Smooth muscle cell of the brain vasculature (primary cell): ENCODE results near the gene KRTAP17-1.

Experiments
- DNase-seq: peaks from one replicate; pipeline ENCODE4 v3.0.0-alpha.2; 2012; ENCODE audit warnings: low read depth, low spot score

KRTAP17-1 gene

DNA sequence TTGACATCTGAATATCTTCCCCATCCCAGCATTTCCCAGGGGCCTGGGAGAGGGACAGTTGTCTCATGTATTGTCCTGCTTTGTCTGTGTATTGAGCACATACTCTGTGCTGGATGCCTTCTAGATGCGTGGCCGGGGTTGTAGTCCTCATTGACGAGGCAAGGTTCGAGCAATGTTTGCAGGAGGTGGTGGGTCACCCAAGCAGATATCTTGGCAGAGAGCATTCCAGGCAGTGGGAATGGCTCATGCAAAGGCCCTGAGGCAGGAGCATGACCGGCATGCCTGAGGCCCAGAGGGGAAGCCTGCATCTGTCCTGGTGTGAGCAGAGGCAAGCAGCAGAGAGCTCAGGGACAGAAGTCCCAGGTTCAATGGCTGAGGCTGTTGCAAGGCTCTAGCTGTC, 17.6 kb upstream of the KRTAP17-1 start:
- DNase-seq = no peak

DNA sequence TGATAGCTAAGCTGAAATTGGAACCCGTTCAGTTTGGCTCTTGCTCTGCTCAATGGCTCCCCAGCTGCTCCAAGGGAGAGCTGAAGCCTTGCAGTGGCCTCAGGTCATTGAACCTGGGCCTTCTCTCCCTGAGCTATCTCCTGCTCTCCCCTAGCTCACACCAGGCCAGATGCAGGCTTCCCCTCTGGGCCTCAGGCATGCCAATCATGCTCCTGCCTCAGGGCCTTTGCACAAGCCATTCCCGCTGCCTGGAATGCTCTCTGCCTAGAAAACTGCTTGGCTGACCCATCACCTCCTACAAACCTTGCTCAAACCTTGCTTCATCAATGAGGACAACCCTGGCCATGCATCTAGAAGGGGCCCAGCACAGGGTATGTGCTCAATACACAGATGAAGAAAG, 16.7 kb upstream of the KRTAP17-1 start:
- no peak for DNase-seq

GRCh38 chr17:41331606-41332005, 16.1 kb upstream of the KRTAP17-1 start:
- no peak for DNase-seq

DNA sequence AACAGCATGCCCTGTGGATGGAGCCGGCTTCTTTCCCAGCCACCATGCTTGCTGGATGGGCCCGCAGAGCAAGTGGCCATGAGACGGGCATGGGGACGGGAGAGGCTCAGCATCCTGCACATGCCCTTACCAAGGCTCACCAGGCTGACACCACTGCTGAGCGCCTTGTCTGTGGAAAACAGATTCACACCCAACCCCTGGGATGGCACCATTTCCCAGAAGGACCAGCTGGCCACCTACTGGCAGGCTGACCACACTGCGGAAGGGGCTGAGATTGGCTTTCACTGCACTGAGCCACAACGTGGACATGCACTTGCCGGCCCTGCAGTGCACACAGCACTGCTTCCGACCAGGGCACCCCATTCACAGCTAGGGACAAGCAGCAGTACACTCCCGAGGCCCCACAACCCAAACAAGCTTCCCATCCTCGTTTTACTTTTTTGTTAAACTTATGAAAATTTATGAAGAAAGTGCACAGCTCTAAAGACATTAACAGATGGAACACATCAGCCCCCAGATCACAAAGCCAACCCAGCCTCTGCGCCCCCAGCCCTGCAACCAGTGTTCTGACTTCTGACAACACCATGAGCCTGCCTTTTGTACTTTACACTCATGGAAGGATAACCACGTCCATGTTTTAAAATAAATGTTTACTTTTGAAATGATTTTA, 13.9 kb upstream of the KRTAP17-1 start:
- DNase-seq = no peak

DNA sequence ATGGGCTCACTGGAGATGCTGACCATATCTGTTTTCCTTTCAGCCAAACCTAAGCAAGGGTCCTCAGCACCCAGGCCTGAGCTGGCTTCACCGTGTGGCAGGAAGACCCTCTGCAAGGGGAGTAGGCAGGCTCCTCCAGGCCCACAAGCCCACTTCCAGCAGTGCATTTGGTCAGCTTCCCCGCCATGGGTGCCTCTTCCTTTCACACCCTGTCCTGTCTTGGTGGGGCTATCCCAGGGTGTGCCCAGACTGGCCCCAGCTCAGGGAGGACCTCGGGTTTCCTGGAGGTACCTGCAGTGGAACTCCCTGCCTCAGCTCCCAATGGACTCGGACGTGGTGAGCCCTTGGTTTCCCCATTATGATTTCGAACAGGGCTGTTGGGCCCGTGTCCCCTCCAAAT, 12.7 kb upstream of the KRTAP17-1 start:
- DNase-seq = no peak

DNA sequence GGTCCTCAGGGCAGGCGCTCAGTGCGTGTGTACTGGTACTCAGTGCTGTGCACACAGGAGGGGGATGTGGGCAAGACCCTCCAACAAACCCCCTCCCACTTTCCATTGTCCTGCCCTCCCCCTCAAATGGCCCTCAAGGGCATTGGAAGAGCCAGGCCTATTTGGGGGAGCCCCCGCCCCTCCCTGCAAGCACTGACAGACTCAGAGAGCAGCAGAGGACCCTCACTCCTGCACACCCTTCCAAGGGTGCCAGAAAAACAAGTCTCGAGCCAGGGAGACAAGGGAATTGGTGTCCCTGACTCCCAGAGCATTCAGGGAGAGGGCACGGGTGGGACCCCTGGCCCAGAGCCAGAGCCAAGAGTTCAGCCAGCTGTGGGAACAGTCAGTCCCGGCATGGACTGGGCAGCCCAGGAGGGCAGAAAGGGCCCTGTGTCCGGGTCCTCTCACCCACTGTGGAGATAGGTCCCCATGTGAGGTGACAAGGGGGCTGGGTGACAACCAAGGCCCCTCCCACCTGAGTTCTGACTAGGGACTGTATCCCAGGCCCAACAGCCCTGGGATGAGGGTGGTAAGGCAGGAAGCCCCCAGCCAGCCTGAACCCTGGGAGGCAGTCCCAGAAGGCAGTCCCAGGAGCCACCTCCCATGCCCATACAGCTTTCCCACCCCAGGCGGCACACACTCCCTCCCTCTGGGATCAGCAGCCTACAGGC, 12.1 kb upstream of the KRTAP17-1 start:
- DNase-seq = no peak

GRCh38 chr17:41326173-41327145, 10.9 kb upstream of the KRTAP17-1 start:
- no peak for DNase-seq

DNA sequence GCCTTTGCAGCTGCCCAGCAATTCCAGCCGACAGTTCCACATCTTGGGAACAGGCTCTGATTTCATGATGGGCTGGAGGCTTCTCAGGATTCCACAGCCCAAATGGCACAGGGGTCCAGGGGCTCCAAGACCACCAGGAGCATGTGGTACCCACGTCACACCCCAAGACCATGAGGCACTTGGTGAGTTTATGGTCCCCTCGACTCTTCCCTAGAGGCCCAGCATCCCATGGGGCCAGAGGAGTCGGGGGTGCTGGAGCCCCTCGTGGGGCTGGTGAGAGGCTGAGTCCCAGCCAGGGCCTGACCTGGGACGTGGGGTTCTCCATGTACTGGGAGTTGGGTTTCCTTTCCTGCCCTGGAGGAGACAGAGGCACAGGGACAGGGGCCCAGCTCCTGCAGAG, 10.1 kb upstream of the KRTAP17-1 start:
- DNase-seq = no peak

GRCh38 chr17:41325126-41325525, 9.6 kb upstream of the KRTAP17-1 start:
- DNase-seq = no peak

- DNase-seq = no peak
Measured at GRCh38 chr17:41324180-41325075, 8.9 kb upstream of the KRTAP17-1 start.

DNA sequence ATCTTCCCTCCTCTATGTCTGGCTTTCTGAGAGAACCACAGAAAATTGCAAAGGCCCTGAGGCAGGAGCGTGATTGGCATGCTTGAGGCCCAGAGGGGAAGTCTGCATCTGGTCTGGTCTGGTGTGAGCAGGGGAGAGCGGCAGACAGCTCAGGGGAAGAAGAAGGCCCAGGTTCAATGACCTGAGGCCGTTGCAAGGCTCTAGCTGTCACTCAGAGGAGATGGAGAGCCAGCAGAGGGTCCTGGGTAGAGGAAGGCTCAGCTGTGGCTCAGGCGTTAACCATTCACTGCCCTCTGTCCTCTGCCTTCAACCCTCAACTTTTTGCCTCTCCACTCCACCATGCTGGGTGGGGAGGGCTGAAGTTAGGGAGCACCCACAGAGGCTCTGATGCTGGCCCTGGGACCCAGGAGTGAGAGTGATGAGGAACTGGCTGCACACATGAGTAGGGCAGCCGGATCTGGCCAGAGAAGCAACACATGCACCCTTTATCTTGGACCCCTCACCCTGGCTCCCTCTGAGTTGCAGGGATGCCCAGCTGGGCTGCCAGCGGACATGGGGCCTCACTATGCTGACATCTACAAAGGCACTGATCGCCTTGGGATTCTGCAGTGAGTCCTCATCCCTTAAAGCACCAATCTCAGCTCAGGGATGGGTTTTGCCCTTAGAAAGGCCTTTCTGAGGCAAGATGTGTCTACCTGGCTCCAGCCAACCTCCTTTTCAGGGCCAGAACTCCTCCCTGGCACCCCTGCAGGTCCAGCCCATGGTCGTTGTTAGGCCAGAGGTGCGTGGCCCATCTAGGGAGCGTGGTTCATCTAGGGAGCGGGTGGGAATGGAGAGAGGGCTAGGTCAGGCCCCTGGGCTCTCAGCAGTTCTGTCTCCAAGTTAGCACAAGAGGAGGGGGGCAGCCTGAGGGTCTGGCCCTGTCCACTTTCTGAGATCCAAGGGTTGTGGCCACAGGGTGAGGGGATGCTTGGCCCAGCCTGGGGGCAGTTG, 7.7 kb upstream of the KRTAP17-1 start:
- no peak for DNase-seq

- DNase-seq = no peak
Measured at GRCh38 chr17:41322094-41322902, 6.8 kb upstream of the KRTAP17-1 start.

DNA sequence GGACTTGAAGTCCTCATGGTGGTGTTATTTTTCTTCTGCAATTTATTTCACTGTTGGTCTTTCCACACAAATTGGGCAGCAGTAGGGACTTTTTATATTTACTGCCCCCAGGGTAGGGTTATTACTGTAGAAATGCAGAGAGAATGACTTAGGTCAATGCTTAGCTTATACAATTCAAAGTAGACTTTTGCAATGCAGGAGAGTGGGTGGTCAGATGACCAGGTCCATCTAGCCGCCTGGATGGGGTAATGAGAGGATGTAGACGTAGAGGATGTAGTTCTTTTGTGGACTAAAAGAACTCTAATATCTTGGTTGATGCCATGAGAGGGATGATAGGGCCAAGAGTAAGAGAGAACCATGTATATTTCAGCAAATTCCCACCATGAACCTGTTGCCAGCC, 2.7 kb upstream of the KRTAP17-1 start:
- no peak for DNase-seq

GRCh38 chr17:41315814-41316445, 420 bp upstream of the KRTAP17-1 start:
- DNase-seq = no peak

- no peak for DNase-seq
Measured at GRCh38 chr17:41311111-41311510, 4.4 kb downstream of the KRTAP17-1 start.

GRCh38 chr17:41308918-41309359, 6.6 kb downstream of the KRTAP17-1 start, which contains the start of gene KRTAP16-1:
TSS of gene KRTAP16-1 (minus strand) at chr17:41309309. CDS start at chr17:41309253, 56 bp downstream.
- DNase-seq = no peak

DNA sequence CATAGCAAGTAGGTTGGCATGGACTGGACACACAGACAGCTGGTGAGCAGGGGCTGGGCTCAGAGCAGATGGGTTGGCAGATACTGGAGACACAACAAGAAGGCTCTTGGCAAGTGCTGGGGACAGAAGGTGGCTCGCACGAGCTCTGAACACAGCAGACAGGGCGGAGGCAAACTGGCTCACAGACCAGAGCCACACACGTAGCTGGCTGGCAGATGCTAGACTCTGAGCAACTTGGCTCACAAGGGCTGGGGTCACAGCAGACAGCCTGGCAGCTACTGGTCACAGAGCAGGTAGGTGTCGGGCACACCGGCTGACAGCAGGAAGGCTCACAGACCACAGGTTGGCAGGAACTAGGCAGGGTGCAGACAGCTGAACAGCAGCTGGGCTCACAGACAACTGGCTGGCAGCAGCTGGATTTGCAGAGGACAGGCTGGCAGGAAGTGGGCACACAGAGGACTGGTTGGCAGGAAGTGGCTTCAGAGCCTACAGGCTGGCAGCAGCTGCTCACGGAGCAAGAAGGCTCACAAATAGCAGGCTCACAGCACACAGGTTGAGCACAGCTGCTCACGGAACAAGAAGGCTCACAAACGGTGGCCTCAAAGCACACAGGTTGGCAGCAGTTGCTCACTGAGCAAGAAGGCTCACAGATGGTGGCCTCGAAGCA, 7.1 kb downstream of the KRTAP17-1 start:
- DNase-seq = no peak

- no peak for DNase-seq
Measured at GRCh38 chr17:41307647-41308046, 7.9 kb downstream of the KRTAP17-1 start.
